IMR-90 (cell line): ENCODE measurements around the gene RAP2A.

Experiments
- MAFK ChIP-seq: IDR thresholded peaks from 2 replicates; pipeline ENCODE4 v1.6.1; 2012; ENCODE audit warnings: low read depth, low read length, improper control_type of control experiment
- MAZ ChIP-seq: IDR thresholded peaks from 2 replicates; pipeline ENCODE4 v1.6.1; 2012; ENCODE audit warnings: low read depth, mild to moderate bottlenecking, low read length, improper control_type of control experiment, moderate library complexity, borderline replicate concordance
- POLR2A ChIP-seq: IDR thresholded peaks from 2 replicates; pipeline ENCODE4 v1.6.1; 2012; ENCODE audit warnings: mild to moderate bottlenecking, low read depth, low read length
- RAD21 ChIP-seq: IDR thresholded peaks from 2 replicates; pipeline ENCODE4 v1.6.1; 2012; ENCODE audit warnings: low read length, improper control_type of control experiment
- TF ChIP-seq, protein P1 (sequence below): conservative IDR thresholded peaks from 2 replicates; pipeline ENCODE4 v1.5.1; 2012; ENCODE audit warnings: mild to moderate bottlenecking, low read depth, low read length, improper control_type of control experiment

DNA sequence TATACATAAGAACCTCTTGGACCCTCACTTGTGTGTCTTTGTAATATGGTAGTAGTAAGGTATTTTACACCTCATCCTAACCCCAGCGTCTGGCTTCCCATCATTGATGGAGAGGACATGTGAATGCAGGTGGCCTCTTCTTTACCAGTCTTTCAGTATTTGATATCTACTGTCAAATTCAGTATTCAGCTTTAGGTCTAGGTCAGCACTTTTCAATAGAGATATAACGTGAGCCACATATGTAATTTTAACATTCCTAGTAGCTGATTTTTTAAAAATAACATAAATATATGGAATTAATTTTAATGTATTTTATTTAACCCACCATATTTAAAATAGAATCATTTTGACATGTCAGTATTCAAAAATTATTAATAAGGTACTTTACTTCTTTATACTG is 2.9 kb downstream of the RAP2A start:
- TF ChIP-seq, protein P1, sequence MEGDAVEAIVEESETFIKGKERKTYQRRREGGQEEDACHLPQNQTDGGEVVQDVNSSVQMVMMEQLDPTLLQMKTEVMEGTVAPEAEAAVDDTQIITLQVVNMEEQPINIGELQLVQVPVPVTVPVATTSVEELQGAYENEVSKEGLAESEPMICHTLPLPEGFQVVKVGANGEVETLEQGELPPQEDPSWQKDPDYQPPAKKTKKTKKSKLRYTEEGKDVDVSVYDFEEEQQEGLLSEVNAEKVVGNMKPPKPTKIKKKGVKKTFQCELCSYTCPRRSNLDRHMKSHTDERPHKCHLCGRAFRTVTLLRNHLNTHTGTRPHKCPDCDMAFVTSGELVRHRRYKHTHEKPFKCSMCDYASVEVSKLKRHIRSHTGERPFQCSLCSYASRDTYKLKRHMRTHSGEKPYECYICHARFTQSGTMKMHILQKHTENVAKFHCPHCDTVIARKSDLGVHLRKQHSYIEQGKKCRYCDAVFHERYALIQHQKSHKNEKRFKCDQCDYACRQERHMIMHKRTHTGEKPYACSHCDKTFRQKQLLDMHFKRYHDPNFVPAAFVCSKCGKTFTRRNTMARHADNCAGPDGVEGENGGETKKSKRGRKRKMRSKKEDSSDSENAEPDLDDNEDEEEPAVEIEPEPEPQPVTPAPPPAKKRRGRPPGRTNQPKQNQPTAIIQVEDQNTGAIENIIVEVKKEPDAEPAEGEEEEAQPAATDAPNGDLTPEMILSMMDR, result no peak
- TF ChIP-seq POLR2A (no peak), RAD21 (no peak), MAZ (no peak), MAFK (peak; percentile 55)
